GM12891 (cell line): ENCODE data around the gene TTC9B.

Experiments
- PAX5 ChIP-seq: IDR thresholded peaks from 2 replicates; pipeline ENCODE4 v1.6.1; 2011; ENCODE audit warnings: low read length, moderate library complexity, mild to moderate bottlenecking; ENCODE audit not compliant: insufficient read depth, severe bottlenecking
- POLR2A ChIP-seq: IDR thresholded peaks from 2 replicates; pipeline ENCODE4 v1.6.1; 2011; ENCODE audit warnings: low read depth, low read length, control low read depth
- POLR2AphosphoS5 ChIP-seq: IDR thresholded peaks from 2 replicates; pipeline ENCODE4 v1.6.1; 2011; ENCODE audit warnings: low read depth, low read length, control low read depth
- POU2F2 ChIP-seq: IDR thresholded peaks from 2 replicates; pipeline ENCODE4 v1.6.1; 2011; ENCODE audit warnings: low read depth, mild to moderate bottlenecking, control low read depth, low read length, moderate library complexity
- TAF1 ChIP-seq: IDR thresholded peaks from 2 replicates; pipeline ENCODE4 v1.6.1; 2011; ENCODE audit warnings: low read depth, low read length, control low read depth

DNA sequence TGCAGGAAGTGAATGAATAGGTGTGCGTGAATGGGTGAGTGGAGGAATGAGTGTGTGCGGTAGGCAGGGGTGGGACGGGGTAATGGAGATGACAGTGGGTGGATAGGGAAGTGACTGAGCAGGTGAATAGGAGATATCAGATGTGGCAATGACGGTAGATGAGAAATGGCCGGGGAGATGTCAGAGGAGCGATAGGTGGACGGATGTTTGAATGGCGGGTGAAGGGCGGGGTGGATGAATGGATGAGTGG is 1.5 kb downstream of the TTC9B start:
- TF ChIP-seq TAF1 (no peak), POLR2A (no peak), POLR2AphosphoS5 (no peak), POU2F2 (no peak), PAX5 (no peak)
